Upper lobe of right lung (tissue), 1 donor: Measurements from ENCODE around the gene RPLP2. TPM values are rescaled to one million over a fixed set of nuclear protein-coding genes. Genes with fewer than 3 reads are reported as not detected.

Experiments
- ATAC-seq: fragments of 200-7000 bp; cut with Tn5 transposase; one replicate; pipeline ENCODE4 v1.9.1; 2020; ENCODE audit warnings: mild to moderate bottlenecking, moderate library complexity
- DNase-seq: peaks from one replicate; pipeline ENCODE4 v3.0.0-alpha.2; 2020
- H3K27ac ChIP-seq: fragments of 200-600 bp; one replicate; pipeline ENCODE4 v1.8.0; 2022
- H3K27me3 ChIP-seq: fragments of 200-600 bp; one replicate; pipeline ENCODE4 v1.8.0; 2022; ENCODE audit warnings: mild to moderate bottlenecking
- H3K36me3 ChIP-seq: fragments of 200-600 bp; one replicate; pipeline ENCODE4 v1.8.0; 2022
- H3K4me1 ChIP-seq: fragments of 200-600 bp; one replicate; pipeline ENCODE4 v1.8.0; 2022
- H3K4me3 ChIP-seq: fragments of 200-600 bp; one replicate; pipeline ENCODE4 v1.8.0; 2022; ENCODE audit warnings: mild to moderate bottlenecking
- H3K9me3 ChIP-seq: fragments of 200-600 bp; one replicate; pipeline ENCODE4 v1.8.0; 2022
- CTCF ChIP-seq: fragments of 200-600 bp; IDR thresholded peaks from one replicate; pipeline ENCODE4 v1.8.0; 2022; ENCODE audit warnings: antibody characterized with exemption
- intact Hi-C: fragments of 100-400 bp; cut with DNase I; formaldehyde crosslinking; loops from one replicate; pipeline ENCODE4 v1.11.0; 2022
- total RNA-seq: library from RNA; stranded (reverse); fragmentation: NEBNext Ultra II Directional; extraction: Animal tissue kit (Norgen Biotek cat#: 25700); gene quantifications from one replicate; pipeline ENCODE4 v1.2.1, GENCODE V29; 2021
- donor health status: DM: no; HTN: yes; CAD: no; lungs with severe emphysema.

Gene RPLP2
- total RNA-seq, 1 donor from 2014 or later = 1,548 TPM

GRCh38 chr11:804599-804964 is 5.2 kb upstream of the RPLP2 start:
- H3K4me1 ChIP-seq = peaks cover 23% of the 10 kb centered on the region
- DNase-seq = no peak
- intact Hi-C loops = no loop called here

GRCh38 chr11:808427-809286 is 1.1 kb upstream of the RPLP2 start:
- no peak for DNase-seq
- H3K4me1 ChIP-seq = peaks cover 38% of the 10 kb centered on the region

More at GRCh38 chr11:804599-804964, 5.2 kb upstream of the RPLP2 start:
- H3K27me3 ChIP-seq = no peaks in the 10 kb centered on the region
- peak overlapping the region; percentile 93 for H3K27ac ChIP-seq
- H3K9me3 ChIP-seq = no peaks in the 10 kb centered on the region
- H3K36me3 ChIP-seq = no peaks in the 10 kb centered on the region
- peak overlapping the region; percentile 68 for H3K4me3 ChIP-seq
- no peak for ATAC-seq
- no peak for TF ChIP-seq CTCF

GRCh38 chr11:810040-810567 is 337 bp downstream of the RPLP2 start:
- no peaks in the 10 kb centered on the region for H3K9me3 ChIP-seq
- DNase-seq = no peak
- no peak for ATAC-seq
- intact Hi-C loops = no loop called here
- no peak for TF ChIP-seq CTCF
- no peaks in the 10 kb centered on the region for H3K27me3 ChIP-seq
- H3K4me3 ChIP-seq = peak overlapping the region; percentile 100
- H3K27ac ChIP-seq = peak overlapping the region; percentile 97
- H3K36me3 ChIP-seq = peaks cover 32% of the 10 kb centered on the region
- peaks cover 28% of the 10 kb centered on the region for H3K4me1 ChIP-seq

More at GRCh38 chr11:808427-809286, 1.1 kb upstream of the RPLP2 start:
- no peak for TF ChIP-seq CTCF
- no peak for ATAC-seq
- Histone ChIP-seq H3K36me3 (peaks cover 27% of the 10 kb centered on the region), H3K27ac (peak overlapping the region; percentile 97), H3K4me3 (peak overlapping the region; percentile 100), H3K27me3 (no peaks in the 10 kb centered on the region), H3K9me3 (no peaks in the 10 kb centered on the region)
- intact Hi-C loops = no loop called here

GRCh38 chr11:811446-812245 is 1.9 kb downstream of the RPLP2 start:
- Histone ChIP-seq H3K4me3 (no peak overlapping the region), H3K27me3 (no peaks in the 10 kb centered on the region), H3K36me3 (peaks cover 32% of the 10 kb centered on the region), H3K4me1 (peaks cover 23% of the 10 kb centered on the region), H3K27ac (no peak overlapping the region), H3K9me3 (no peaks in the 10 kb centered on the region)
- no peak for DNase-seq
- ATAC-seq = no peak
- no peak for TF ChIP-seq CTCF
- intact Hi-C loops = no loop called here

- DNase-seq = no peak
- TF ChIP-seq CTCF = no peak
- no peak for ATAC-seq
- Histone ChIP-seq H3K27me3 (no peaks in the 10 kb centered on the region), H3K9me3 (no peaks in the 10 kb centered on the region), H3K4me3 (no peak overlapping the region), H3K36me3 (peaks cover 32% of the 10 kb centered on the region), H3K27ac (no peak overlapping the region), H3K4me1 (peaks cover 23% of the 10 kb centered on the region)
- intact Hi-C loops = no loop called here
Measured at GRCh38 chr11:812390-812789, 2.6 kb downstream of the RPLP2 start.
